Vein endothelial cell (primary cell): ENCODE measurements around the gene RHOV. TPM values are rescaled to one million over a fixed set of nuclear protein-coding genes. Genes with fewer than 3 reads are reported as not detected.

Experiments used
- small RNA-seq: library from RNA; depleted of rRNA; stranded (forward); fragments of <200 nt; gene quantifications from one replicate; pipeline ENCODE3, GENCODE V24; 2012
- total RNA-seq: library from RNA; depleted of rRNA; stranded (reverse); fragments of >200 nt; gene quantifications from 2 replicates; pipeline ENCODE4 v1.2.3, GENCODE V29; 2012

Gene RHOV
- total RNA-seq, result under 0.01 and 0.10 TPM in 2 replicates

GRCh38 chr15:40873694-40874561, at the start of gene RHOV:
Gene RHOV (minus strand): TSS chr15:40874234. CDS start chr15:40874139, 95 bp downstream.

GRCh38 chr15:40893733-40894680, 20.0 kb upstream of the RHOV start, which contains the start of gene VPS18:
Gene VPS18 (plus strand): TSS chr15:40894450. CDS start chr15:40894769, 319 bp downstream.

GRCh38 chr15:40843885-40844695, 29.9 kb downstream of the RHOV start, which contains the start of gene SPINT1:
Gene SPINT1 (plus strand): TSS chr15:40844048. CDS start chr15:40844555, 507 bp downstream.

GRCh38 chr15:40828447-40829036, 45.5 kb downstream of the RHOV start, which contains the start of gene PPP1R14D:
Gene PPP1R14D (minus strand): TSS chr15:40828708. CDS start chr15:40828641, 67 bp downstream.

Small RNA genes lying within 50 kb of the gene (small RNA-seq; reads per million reads assigned to genes)
- gene AC025166.1, result not detected

Other genes starting within 250 kb of the RHOV start
- 3.6 and 4.8 TPM in 2 replicates for gene RAD51, start 179.1 kb downstream of the RHOV start, total RNA-seq
- gene RMDN3, start 119.0 kb downstream of the RHOV start, total RNA-seq, result 25.9 and 29.4 TPM in 2 replicates
- gene GCHFR, start 110.2 kb downstream of the RHOV start, total RNA-seq, result 14.7 and 18.3 TPM in 2 replicates
- gene C15orf62, start 104.3 kb downstream of the RHOV start, total RNA-seq, result 0.65 and 1.4 TPM in 2 replicates
- gene ZFYVE19, start 67.1 kb downstream of the RHOV start, total RNA-seq, result 25.2 and 26.0 TPM in 2 replicates
- 22.2 and 41.6 TPM in 2 replicates for gene DNAJC17, start 66.8 kb downstream of the RHOV start, total RNA-seq
- not detected in 2 replicates for gene PPP1R14D, start 45.5 kb downstream of the RHOV start, total RNA-seq
- gene SPINT1, start 30.2 kb downstream of the RHOV start, total RNA-seq, result 3.2 and 5.2 TPM in 2 replicates
- gene VPS18, start 20.2 kb upstream of the RHOV start, total RNA-seq, result 63.1 and 64.7 TPM in 2 replicates
- gene DLL4, start 55.1 kb upstream of the RHOV start, total RNA-seq, result 80.4 and 101 TPM in 2 replicates
- 5.8 and 7.8 TPM in 2 replicates for gene CHAC1, start 79.2 kb upstream of the RHOV start, total RNA-seq
- gene INO80, start 242.0 kb upstream of the RHOV start, total RNA-seq, result 19.7 and 26.8 TPM in 2 replicates